Measurements from ENCODE around the gene TRPC4. TPM values are rescaled to one million over a fixed set of nuclear protein-coding genes. Genes with fewer than 3 reads are reported as not detected.
"Not testable (repeated sequence)": the region's sequence is repeated elsewhere in the genome, so short reads cannot be mapped to it uniquely, and the experiment has no call there.

The TRPC4 gene
- total RNA-seq, 4 donors from 2014 or later: 0.20 to 2.2 (median 0.68) TPM; not detected in 1

- no peak for DNase-seq
- TF ChIP-seq EP300 (IDR thresholded peaks at IDR 0.05; ENCODE audit: low read depth): no peak
- TF ChIP-seq POLR2AphosphoS5 (IDR thresholded peaks at IDR 0.05): no peak
- no peak for TF ChIP-seq CTCF (IDR thresholded peaks at IDR 0.05)
- no peak for TF ChIP-seq POLR2A (IDR thresholded peaks at IDR 0.05)
- H3K36me3 ChIP-seq: no peaks in the 10 kb centered on the region
- peak overlapping the region in 1 of 4 donors; percentile 20 for H3K27ac ChIP-seq
- in situ Hi-C loops (cut with MboI; ENCODE audit: low pct_ligation_motif_present in 1 of 4, low pct_unique_long_range_greater_than_20kb in 1 of 4, low sequenced_read_pairs in 3 of 4): no loop called here
- no peaks in the 10 kb centered on the region for H3K4me1 ChIP-seq
- no peaks in the 10 kb centered on the region for H3K27me3 ChIP-seq
- H3K4me3 ChIP-seq: peak overlapping the region in 2 of 4 donors; percentile 4 to 33
- intact Hi-C loops (cut with DNase I; ENCODE audit: low total_unique reads): no loop called here
- H3K9me3 ChIP-seq: no peaks in the 10 kb centered on the region
- 39 to 42% methylated on average over 2 of the region's 2 CpGs for whole genome bisulfite sequencing, 2 donors (ENCODE audit: low coverage in 1 of 2)
Observed at GRCh38 chr13:37597477-37598025, 272.0 kb downstream of the TRPC4 start.

- no peak overlapping the region for H3K27ac ChIP-seq
- intact Hi-C loops (cut with DNase I; ENCODE audit: low total_unique reads): no loop called here
- H3K36me3 ChIP-seq: no peaks in the 10 kb centered on the region
- in situ Hi-C loops (cut with MboI; ENCODE audit: low pct_ligation_motif_present in 1 of 4, low pct_unique_long_range_greater_than_20kb in 1 of 4, low sequenced_read_pairs in 3 of 4): no loop called here
- H3K27me3 ChIP-seq: no peaks in the 10 kb centered on the region
- WGBS, 2 donors (ENCODE audit: low coverage in 1 of 2): 47 to 54% methylated on average over 3 of the region's 3 CpGs
- TF ChIP-seq POLR2AphosphoS5 (IDR thresholded peaks at IDR 0.05) (no peak), POLR2A (IDR thresholded peaks at IDR 0.05) (no peak), CTCF (IDR thresholded peaks at IDR 0.05) (no peak), EP300 (IDR thresholded peaks at IDR 0.05; ENCODE audit: low read depth) (no peak)
- peak overlapping the region in 1 of 4 donors; percentile 33 for H3K4me3 ChIP-seq
- no peaks in the 10 kb centered on the region for H3K9me3 ChIP-seq
- DNase-seq: no peak
- H3K4me1 ChIP-seq: no peaks in the 10 kb centered on the region
Observed at GRCh38 chr13:37596805-37597204, 272.8 kb downstream of the TRPC4 start.

DNA sequence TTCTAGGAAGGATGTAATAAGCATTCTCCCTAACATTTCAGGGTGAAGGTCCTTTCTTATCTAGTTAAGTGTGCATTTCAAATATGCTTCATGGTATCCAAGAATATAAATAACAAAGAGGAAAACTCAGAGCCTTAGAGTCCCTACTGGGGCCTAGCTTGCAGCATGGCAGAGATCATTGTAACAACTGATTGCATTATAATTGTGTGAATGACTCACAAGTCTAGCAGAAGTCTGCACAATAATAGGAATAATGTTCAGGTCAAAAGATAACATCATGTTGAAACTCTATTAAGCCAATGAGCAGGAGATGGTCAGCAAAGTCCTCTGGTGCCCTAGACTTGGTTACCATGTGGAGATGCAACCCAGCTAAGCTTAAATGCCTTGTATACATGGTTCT, 274.4 kb downstream of the TRPC4 start:
- no peaks in the 10 kb centered on the region for H3K27me3 ChIP-seq
- TF ChIP-seq EP300 (IDR thresholded peaks at IDR 0.05; ENCODE audit: low read depth): no peak
- TF ChIP-seq POLR2A (IDR thresholded peaks at IDR 0.05): no peak
- TF ChIP-seq CTCF (IDR thresholded peaks at IDR 0.05): no peak
- no peak for TF ChIP-seq POLR2AphosphoS5 (IDR thresholded peaks at IDR 0.05)
- in situ Hi-C loops (cut with MboI; ENCODE audit: low pct_ligation_motif_present in 1 of 4, low pct_unique_long_range_greater_than_20kb in 1 of 4, low sequenced_read_pairs in 3 of 4) (no loop called here), intact Hi-C loops (cut with DNase I; ENCODE audit: low total_unique reads) (no loop called here)
- no peak overlapping the region for H3K27ac ChIP-seq
- H3K4me1 ChIP-seq: no peaks in the 10 kb centered on the region
- DNase-seq: no peak
- no peaks in the 10 kb centered on the region for H3K36me3 ChIP-seq
- H3K4me3 ChIP-seq: no peak overlapping the region
- H3K9me3 ChIP-seq: no peaks in the 10 kb centered on the region

- no peak for DNase-seq
- no peak overlapping the region for H3K27ac ChIP-seq
- H3K4me3 ChIP-seq: no peak overlapping the region
- no peaks in the 10 kb centered on the region for H3K9me3 ChIP-seq
- no peaks in the 10 kb centered on the region for H3K27me3 ChIP-seq
- WGBS, 2 donors (ENCODE audit: low coverage in 1 of 2): 45 to 52% methylated on average over 2 of the region's 2 CpGs
- no peak for TF ChIP-seq EP300 (IDR thresholded peaks at IDR 0.05; ENCODE audit: low read depth)
- H3K36me3 ChIP-seq: no peaks in the 10 kb centered on the region
- no peaks in the 10 kb centered on the region for H3K4me1 ChIP-seq
- intact Hi-C loops (cut with DNase I; ENCODE audit: low total_unique reads) (no loop called here), in situ Hi-C loops (cut with MboI; ENCODE audit: low pct_ligation_motif_present in 1 of 4, low pct_unique_long_range_greater_than_20kb in 1 of 4, low sequenced_read_pairs in 3 of 4) (no loop called here)
Observed at GRCh38 chr13:37594550-37594949, 275.0 kb downstream of the TRPC4 start.

DNA sequence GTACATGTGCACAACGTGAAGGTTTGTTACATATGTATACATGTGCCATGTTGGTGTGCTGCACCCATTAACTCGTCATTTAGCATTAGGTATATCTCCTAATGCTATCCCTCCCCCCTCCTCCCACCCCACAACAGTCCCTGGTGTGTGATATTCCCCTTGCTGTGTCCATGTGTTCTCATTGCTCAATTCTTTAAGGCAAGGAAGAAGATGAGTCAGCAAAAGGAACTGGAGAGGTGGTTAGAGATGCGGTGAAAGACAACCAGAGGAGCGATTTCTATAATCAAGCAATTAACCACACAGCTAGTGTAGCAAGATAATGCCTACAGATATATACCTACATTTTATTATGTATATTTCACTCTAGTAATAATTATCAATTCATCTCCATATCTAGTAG, 280.2 kb downstream of the TRPC4 start:
- H3K27ac ChIP-seq; H3K36me3 ChIP-seq; intact Hi-C loops (cut with DNase I; ENCODE audit: low total_unique reads); H3K9me3 ChIP-seq; H3K4me3 ChIP-seq; H3K4me1 ChIP-seq; DNase-seq; H3K27me3 ChIP-seq; in situ Hi-C loops (cut with MboI; ENCODE audit: low pct_ligation_motif_present in 1 of 4, low pct_unique_long_range_greater_than_20kb in 1 of 4, low sequenced_read_pairs in 3 of 4): not testable (repeated sequence)
- 80 to 83% methylated on average over 4 of the region's 4 CpGs for WGBS, 2 donors (ENCODE audit: low coverage in 1 of 2)

All from transverse colon (tissue), 4 donors.